ENCODE data around the gene CLEC18B.
"Not testable (repeated sequence)": the region's sequence is repeated elsewhere in the genome, so short reads cannot be mapped to it uniquely, and the experiment has no call there.

CLEC18B gene

GRCh38 chr16:74404148-74404933, 16.9 kb downstream of the CLEC18B start:
- not testable (repeated sequence) for DNase-seq

GRCh38 chr16:74400238-74400637, 21.0 kb downstream of the CLEC18B start:
- DNase-seq = not testable (repeated sequence)

GRCh38 chr16:74398212-74398895, 22.9 kb downstream of the CLEC18B start:
- DNase-seq = not testable (repeated sequence)

- not testable (repeated sequence) for DNase-seq
These were observed 24.7 kb downstream of the CLEC18B start for GRCh38 chr16:74396521-74397017.

GRCh38 chr16:74394604-74395003, 26.7 kb downstream of the CLEC18B start:
- DNase-seq = not testable (repeated sequence)

- not testable (repeated sequence) for DNase-seq
These were observed 27.1 kb downstream of the CLEC18B start for GRCh38 chr16:74394131-74394530.

GRCh38 chr16:74391454-74392050, 29.7 kb downstream of the CLEC18B start:
- not testable (repeated sequence) for DNase-seq

GRCh38 chr16:74382339-74383034, 38.8 kb downstream of the CLEC18B start:
- not testable (repeated sequence) for DNase-seq

GRCh38 chr16:74373847-74374184, 47.5 kb downstream of the CLEC18B start:
- not testable (repeated sequence) for DNase-seq

GRCh38 chr16:74372953-74373846, 48.1 kb downstream of the CLEC18B start:
- no peak for DNase-seq

- DNase-seq = no peak
These were observed 48.9 kb downstream of the CLEC18B start for GRCh38 chr16:74372369-74372768.

GRCh38 chr16:74370338-74371135, 50.7 kb downstream of the CLEC18B start:
- DNase-seq = not testable (repeated sequence)

- peak; percentile 95 to 100 for DNase-seq
These were observed 53.0 kb downstream of the CLEC18B start for GRCh38 chr16:74368002-74368911.

- not testable (repeated sequence) for DNase-seq
These were observed 53.7 kb downstream of the CLEC18B start for GRCh38 chr16:74367469-74368001.

GRCh38 chr16:74361646-74362610, 59.4 kb downstream of the CLEC18B start:
- DNase-seq = not testable (repeated sequence)

Data from activated CD4-positive, alpha-beta T cell treated with anti-CD3 and anti-CD28 coated beads for 4 hours (primary cell).